Measurements from ENCODE around the gene MDH1B.

GRCh38 chr2:206814498-206814897 is 49.4 kb upstream of the MDH1B start:
- TF ChIP-seq CTCF (IDR thresholded peaks at IDR 0.05; ENCODE audit: low read depth, low read length), result no peak
- no peak for TF ChIP-seq POLR2A (IDR thresholded peaks at IDR 0.05; ENCODE audit: extremely low read depth, insufficient read length)
- TF ChIP-seq MYC (IDR thresholded peaks at IDR 0.05; ENCODE audit: low read depth, low read length), result no peak

All from NB4 (cell line).